ENCODE measurements around the gene SOX15. TPM values are rescaled to one million over a fixed set of nuclear protein-coding genes. Genes with fewer than 3 reads are reported as not detected.
A peak's percentile ranks its signal among the peaks of the same experiment; 100 is the strongest.

The SOX15 gene
- total and polyA plus RNA-seq, 2 of the 13 experiments (the other 11 are each of a cell fraction or from before 2014, with no cell fraction given): 0.07 to 0.18 TPM

GRCh38 chr17:7579001-7579833, 10.7 kb downstream of the SOX15 start, which contains the start of gene CD68 (continued):
- TF ChIP-seq ZNF124 (CRISPR knock-in tag; IDR thresholded peaks at IDR 0.05): no peak; the same call in 1 of the 2 replicates
- TF ChIP-seq GFI1 (CRISPR knock-in tag; IDR thresholded peaks at IDR 0.05; ENCODE audit: borderline replicate concordance): 0 out of 2 replicates have a peak, but pooled peaks have one; percentile 43
- no peak for TF ChIP-seq ZNF720 (CRISPR knock-in tag; IDR thresholded peaks at IDR 0.05)
- TF ChIP-seq IKZF5 (CRISPR knock-in tag; IDR thresholded peaks at IDR 0.05): 0 out of 2 replicates have a peak, but pooled peaks have one; percentile 31
- peak; percentile 91 for TF ChIP-seq MYC (CRISPR knock-in tag; IDR thresholded peaks at IDR 0.05; ENCODE audit: borderline replicate concordance)
- TF ChIP-seq CENPBD1 (CRISPR knock-in tag; IDR thresholded peaks at IDR 0.05; ENCODE audit: borderline replicate concordance, low read depth): no peak
- no peak for TF ChIP-seq ZNF674 (CRISPR knock-in tag; IDR thresholded peaks at IDR 0.05; ENCODE audit: low read depth)
- no peak; the same call in 1 of the 2 replicates for TF ChIP-seq DDIT3 (CRISPR knock-in tag; IDR thresholded peaks at IDR 0.05)
- no peak for TF ChIP-seq DNMT1 (CRISPR knock-in tag; IDR thresholded peaks at IDR 0.05)
- TF ChIP-seq EEA1 (CRISPR knock-in tag; IDR thresholded peaks at IDR 0.05; ENCODE audit: borderline replicate concordance): no peak
- no peak for TF ChIP-seq IRX3 (CRISPR knock-in tag; IDR thresholded peaks at IDR 0.05; ENCODE audit: borderline replicate concordance, low read depth)
- TF ChIP-seq ZNF407 (CRISPR knock-in tag; IDR thresholded peaks at IDR 0.05; ENCODE audit: not compliant biosample characterization): no peak
- TF ChIP-seq RCOR2 (CRISPR knock-in tag; IDR thresholded peaks at IDR 0.05): peak; percentile 36; the same call in 1 of the 2 replicates
- no peak for TF ChIP-seq TRIM24 (CRISPR knock-in tag; IDR thresholded peaks at IDR 0.05)
- peak; percentile 56; the same call in 1 of the 2 replicates for TF ChIP-seq KLF6 (CRISPR knock-in tag; IDR thresholded peaks at IDR 0.05)
- TF ChIP-seq ARID2 (CRISPR knock-in tag; IDR thresholded peaks at IDR 0.05; ENCODE audit: borderline replicate concordance): no peak
- no peak for TF ChIP-seq SRY (CRISPR knock-in tag; IDR thresholded peaks at IDR 0.05)
- no peak; the same call in 1 of the 2 replicates for TF ChIP-seq SP140L (CRISPR knock-in tag; IDR thresholded peaks at IDR 0.05; ENCODE audit: borderline replicate concordance)
- TF ChIP-seq MXI1 (IDR thresholded peaks at IDR 0.05; ENCODE audit: borderline replicate concordance, low read depth, low read length): peak; percentile 98

All from HepG2 (cell line).